Endothelial cell of umbilical vein (primary cell): ENCODE measurements around the gene MBTPS1. TPM values are rescaled to one million over a fixed set of nuclear protein-coding genes. Genes with fewer than 3 reads are reported as not detected.

Source experiments
- BruUV-seq: library from RNA; stranded (reverse); fragments of 400-500 nt; replicated peaks from 2 replicates; lab custom pipeline; 2021; lab: Mats Ljungman, UMichigan
- CTCF ChIA-PET: fragments of 300-600, 350-600 bp; sonication (Branson Sonifier 250); formaldehyde crosslinking; loops from one replicate; lab custom pipeline; 2021; ENCODE audit warnings: antibody characterized with exemption, inconsistent platforms; lab: Charles Lee
- POLR2A ChIA-PET: fragments of 300-600, 350-600 bp; sonication (Branson Sonifier 250); formaldehyde crosslinking; loops from one replicate; lab custom pipeline; 2021; ENCODE audit warnings: antibody characterized with exemption, inconsistent platforms; lab: Charles Lee
- DNase-seq: peaks from one replicate; pipeline ENCODE4 v3.0.0-alpha.2; 2011; ENCODE audit warnings: low read depth, low spot score
- FAIRE-seq: peaks from 2 replicates; lab custom pipeline; 2011; peaks lifted over from hg19 to GRCh38; lab: Jason Lieb, UNC
- H2AFZ ChIP-seq: 2 replicates; pipeline ENCODE4 v1.6.0; 2012; ENCODE audit warnings: low read depth, low read length, control low read depth, inconsistent platforms
- H3K27ac ChIP-seq: 2 replicates; pipeline ENCODE4 v1.5.1; 2011; ENCODE audit warnings: low read depth, mild to moderate bottlenecking, control low read depth, low read length, moderate library complexity; ENCODE audit not compliant: insufficient read depth
- H3K27me3 ChIP-seq, 2 experiments: 2 replicates each; pipeline versions ENCODE4 v1.6.0 to v1.6.1; 2011; ENCODE audit warnings: low read length in 2 of 2, mixed read lengths in 1 of 2; ENCODE audit not compliant: control insufficient read depth in 2 of 2, insufficient read depth in 2 of 2
- H3K36me3 ChIP-seq, 2 experiments: 2 replicates in 1 of 2; 3 replicates in 1 of 2; pipeline ENCODE4 v1.5.1; 2011; ENCODE audit warnings: low read length in 2 of 2, mild to moderate bottlenecking in 1 of 2, moderate library complexity in 1 of 2; ENCODE audit not compliant: control insufficient read depth in 2 of 2, insufficient read depth in 2 of 2; ENCODE audit errors: extremely low read depth in 1 of 2
- H3K4me1 ChIP-seq: 3 replicates; pipeline ENCODE4 v1.5.1; 2011; ENCODE audit warnings: mild to moderate bottlenecking, low read length; ENCODE audit not compliant: control insufficient read depth, insufficient read depth; ENCODE audit errors: extremely low read depth
- H3K4me2 ChIP-seq: 2 replicates; pipeline ENCODE4 v1.6.1; 2011; ENCODE audit warnings: low read length, control low read depth, mixed read lengths; ENCODE audit not compliant: insufficient read depth
- H3K4me3 ChIP-seq, 3 experiments: fragments of 200-600 bp in 1 of 3; sonication (generic), shearing (Covaris generic) in 1 of 3; replicated peaks in 1 of 3; 2 replicates each; pipeline ENCODE4 v1.5.1; 2011 to 2016; ENCODE audit warnings: control low read depth in 3 of 3, low read length in 3 of 3, mild to moderate bottlenecking in 2 of 3, inconsistent platforms in 1 of 3, low read depth in 1 of 3, moderate library complexity in 1 of 3; ENCODE audit not compliant: insufficient read depth in 1 of 3
- H3K79me2 ChIP-seq: 2 replicates; pipeline ENCODE4 v1.6.0; 2012; ENCODE audit warnings: low read length, inconsistent platforms; ENCODE audit not compliant: control insufficient read depth, insufficient read depth
- H3K9ac ChIP-seq: replicated peaks from 2 replicates; pipeline ENCODE3; 2011; ENCODE audit warnings: low read length, control low read depth; ENCODE audit not compliant: insufficient read depth; ENCODE audit errors: extremely low read depth
- H3K9me1 ChIP-seq: replicated peaks from 3 replicates; pipeline ENCODE4 v1.6.0; 2011; ENCODE audit warnings: mild to moderate bottlenecking, low read length; ENCODE audit not compliant: control insufficient read depth, insufficient read depth; ENCODE audit errors: extremely low read depth
- H3K9me3 ChIP-seq: replicated peaks from 2 replicates; pipeline ENCODE4 v1.5.1; 2012; ENCODE audit warnings: low read length, inconsistent platforms; ENCODE audit not compliant: control insufficient read depth, insufficient read depth
- H4K20me1 ChIP-seq: replicated peaks from 2 replicates; pipeline ENCODE3; 2011; ENCODE audit warnings: mild to moderate bottlenecking, low read length; ENCODE audit not compliant: control insufficient read depth, insufficient read depth; ENCODE audit errors: extremely low read depth
- EZH2 ChIP-seq: IDR thresholded peaks from 2 replicates; pipeline ENCODE4 v1.6.1; 2012; ENCODE audit warnings: borderline replicate concordance, low read depth, mild to moderate bottlenecking, moderate library complexity, low read length, inconsistent platforms; ENCODE audit not compliant: severe bottlenecking
- FOS ChIP-seq: IDR thresholded peaks from 2 replicates; pipeline ENCODE4 v1.6.1; 2011; ENCODE audit warnings: mild to moderate bottlenecking, low read length, moderate library complexity, borderline replicate concordance; ENCODE audit not compliant: insufficient read depth
- GATA2 ChIP-seq: IDR thresholded peaks from 2 replicates; pipeline ENCODE4 v1.7.0; 2011; ENCODE audit warnings: low read depth, mild to moderate bottlenecking, moderate library complexity, mixed read lengths, low read length; ENCODE audit not compliant: insufficient read length, insufficient read depth
- JUN ChIP-seq: IDR thresholded peaks from 2 replicates; pipeline ENCODE4 v1.6.1; 2011; ENCODE audit warnings: borderline replicate concordance, low read depth; ENCODE audit not compliant: insufficient read length, insufficient read depth
- MYC ChIP-seq: IDR thresholded peaks from one replicate; pipeline ENCODE4 v1.6.1; 2011; ENCODE audit warnings: mild to moderate bottlenecking, low read depth, low read length
- POLR2A ChIP-seq: IDR thresholded peaks from 2 replicates; pipeline ENCODE4 v1.6.1; 2012; ENCODE audit warnings: low read depth, mild to moderate bottlenecking, control low read depth, low read length
- POLR2AphosphoS5 ChIP-seq: IDR thresholded peaks from 2 replicates; pipeline ENCODE4 v1.6.1; 2012; ENCODE audit warnings: low read depth, mild to moderate bottlenecking, control low read depth, low read length, moderate library complexity; ENCODE audit not compliant: insufficient read depth
- dilution Hi-C: fragments of 300-500 bp; cut with MboI; formaldehyde crosslinking; loops from one replicate; pipeline ENCODE4 v1.15.0; 2019; ENCODE audit warnings: low sequenced_read_pairs; ENCODE audit not compliant: extremely low pct_ligation_motif_present
- intact Hi-C: fragments of 100-400 bp; cut with micrococcal nuclease; formaldehyde crosslinking; loops from one replicate; pipeline ENCODE4 v1.10.0; 2022
- polyA plus RNA-seq, 4 experiments: library from polyadenylated mRNA; depleted of rRNA in 3 of 4; stranded (reverse) in 3 of 4; unstranded in 1 of 4; fragments of >200 nt; gene quantifications; 2 replicates each; pipeline versions ENCODE4 v1.2.1 to v1.2.3, GENCODE V29; 2011 to 2012; ENCODE audit warnings: missing spikeins in 1 of 4
- total RNA-seq: library from RNA; stranded (reverse); gene quantifications from 2 replicates; pipeline ENCODE4 v1.2.3, GENCODE V29; 2021
- TF ChIP-seq, protein P1 (sequence below): IDR thresholded peaks from 2 replicates; pipeline ENCODE4 v1.6.1; 2011; ENCODE audit not compliant: insufficient read depth, insufficient read length
- TF ChIP-seq, protein P2 (sequence below), 2 donors: IDR thresholded peaks; 1 replicate in 1 of 2; 2 replicates in 1 of 2; pipeline ENCODE4 v1.5.1; 2011; ENCODE audit warnings: low read length in 2 of 2, mild to moderate bottlenecking in 2 of 2, moderate library complexity in 2 of 2, control low read depth in 1 of 2, inconsistent platforms in 1 of 2, low read depth in 1 of 2; ENCODE audit not compliant: insufficient read depth in 1 of 2; ENCODE audit errors: extremely low read depth in 1 of 2

The MBTPS1 gene
- total and polyA plus RNA-seq, 2 donors (not counting 3 experiments of a cell fraction or from before 2014, with no cell fraction given): 82.3 to 99.6 TPM

DNA sequence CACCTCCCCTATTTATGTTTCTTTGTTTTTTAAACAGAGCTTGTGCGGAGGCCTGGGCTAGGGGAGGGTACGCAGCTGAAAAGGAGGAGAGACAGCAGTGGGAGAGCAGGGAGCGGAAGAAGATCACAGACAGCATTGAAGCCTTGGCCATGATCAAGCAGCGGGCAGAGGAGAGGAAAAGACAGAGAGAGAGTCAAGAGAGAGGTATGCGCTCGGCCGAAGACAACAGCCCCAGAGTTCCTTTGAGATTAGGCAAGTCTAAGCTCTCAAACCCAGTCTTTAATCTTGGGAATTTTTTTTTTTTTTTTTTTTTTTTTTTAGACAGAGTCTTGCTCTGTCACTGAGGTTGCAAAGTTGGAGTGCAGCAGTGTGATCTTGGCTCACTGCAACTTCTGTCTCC is 49.0 kb upstream of the MBTPS1 start:
- ChIA-PET POLR2A (interaction anchor here (0.5 kb wide), 1 partner anchor 66 kb away, joined by 6 read pairs; no protein-coding TSS in a partner anchor), CTCF (interaction anchor here (0.6 to 2.5 kb wide), 4 partner anchors 10 to 110 kb away, joined by 3 to 9 read pairs (median 4); partner anchors contain the start of gene TAF1C)
- intact Hi-C loops (no loop called here), dilution Hi-C loops (no loop called here)
- Histone ChIP-seq H3K4me3 (no peak overlapping the region), H3K4me2 (no peak overlapping the region), H3K9ac (no peak overlapping the region), H3K4me1 (no peaks in the 10 kb centered on the region), H4K20me1 (no peaks in the 10 kb centered on the region), H3K9me1 (no peaks in the 10 kb centered on the region), H3K36me3 (no peaks in the 10 kb centered on the region), H3K79me2 (no peaks in the 10 kb centered on the region), H2AFZ (no peak overlapping the region), H3K27ac (no peak overlapping the region), H3K27me3 (peaks cover 12 to 22% of the 10 kb centered on the region in 2 experiments), H3K9me3 (no peaks in the 10 kb centered on the region)
- no TSS peak for BruUV-seq
- FAIRE-seq: no peak
- no peak for DNase-seq
- TF ChIP-seq, protein P1, sequence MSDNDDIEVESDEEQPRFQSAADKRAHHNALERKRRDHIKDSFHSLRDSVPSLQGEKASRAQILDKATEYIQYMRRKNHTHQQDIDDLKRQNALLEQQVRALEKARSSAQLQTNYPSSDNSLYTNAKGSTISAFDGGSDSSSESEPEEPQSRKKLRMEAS: no peak
- TF ChIP-seq JUN (no peak), GATA2 (no peak), POLR2A (no peak), MYC (no peak), FOS (no peak), EZH2 (no peak), POLR2AphosphoS5 (no peak)
- TF ChIP-seq, protein P2, sequence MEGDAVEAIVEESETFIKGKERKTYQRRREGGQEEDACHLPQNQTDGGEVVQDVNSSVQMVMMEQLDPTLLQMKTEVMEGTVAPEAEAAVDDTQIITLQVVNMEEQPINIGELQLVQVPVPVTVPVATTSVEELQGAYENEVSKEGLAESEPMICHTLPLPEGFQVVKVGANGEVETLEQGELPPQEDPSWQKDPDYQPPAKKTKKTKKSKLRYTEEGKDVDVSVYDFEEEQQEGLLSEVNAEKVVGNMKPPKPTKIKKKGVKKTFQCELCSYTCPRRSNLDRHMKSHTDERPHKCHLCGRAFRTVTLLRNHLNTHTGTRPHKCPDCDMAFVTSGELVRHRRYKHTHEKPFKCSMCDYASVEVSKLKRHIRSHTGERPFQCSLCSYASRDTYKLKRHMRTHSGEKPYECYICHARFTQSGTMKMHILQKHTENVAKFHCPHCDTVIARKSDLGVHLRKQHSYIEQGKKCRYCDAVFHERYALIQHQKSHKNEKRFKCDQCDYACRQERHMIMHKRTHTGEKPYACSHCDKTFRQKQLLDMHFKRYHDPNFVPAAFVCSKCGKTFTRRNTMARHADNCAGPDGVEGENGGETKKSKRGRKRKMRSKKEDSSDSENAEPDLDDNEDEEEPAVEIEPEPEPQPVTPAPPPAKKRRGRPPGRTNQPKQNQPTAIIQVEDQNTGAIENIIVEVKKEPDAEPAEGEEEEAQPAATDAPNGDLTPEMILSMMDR (IDR thresholded peaks at IDR 0.05; ENCODE audit: extremely low read depth in 1 of 2, insufficient read depth in 1 of 2, low read depth in 1 of 2, low read length in 2 of 2): no peak
